Measurements from ENCODE around the gene HTT. TPM values are rescaled to one million over a fixed set of nuclear protein-coding genes. Genes with fewer than 3 reads are reported as not detected.
"Not testable (repeated sequence)": the region's sequence is repeated elsewhere in the genome, so short reads cannot be mapped to it uniquely, and the experiment has no call there.

Gene HTT
- total and polyA plus RNA-seq, 9 donors, result 13.3 to 63.2 (median 38.6) TPM

- intact Hi-C loops (cut with DNase I), result no loop called here
- no peak for DNase-seq
- WGBS, 3 donors, result 69 to 80% (median 76%) methylated on average over 22 of the region's 22 CpGs
- TF ChIP-seq, protein P1, sequence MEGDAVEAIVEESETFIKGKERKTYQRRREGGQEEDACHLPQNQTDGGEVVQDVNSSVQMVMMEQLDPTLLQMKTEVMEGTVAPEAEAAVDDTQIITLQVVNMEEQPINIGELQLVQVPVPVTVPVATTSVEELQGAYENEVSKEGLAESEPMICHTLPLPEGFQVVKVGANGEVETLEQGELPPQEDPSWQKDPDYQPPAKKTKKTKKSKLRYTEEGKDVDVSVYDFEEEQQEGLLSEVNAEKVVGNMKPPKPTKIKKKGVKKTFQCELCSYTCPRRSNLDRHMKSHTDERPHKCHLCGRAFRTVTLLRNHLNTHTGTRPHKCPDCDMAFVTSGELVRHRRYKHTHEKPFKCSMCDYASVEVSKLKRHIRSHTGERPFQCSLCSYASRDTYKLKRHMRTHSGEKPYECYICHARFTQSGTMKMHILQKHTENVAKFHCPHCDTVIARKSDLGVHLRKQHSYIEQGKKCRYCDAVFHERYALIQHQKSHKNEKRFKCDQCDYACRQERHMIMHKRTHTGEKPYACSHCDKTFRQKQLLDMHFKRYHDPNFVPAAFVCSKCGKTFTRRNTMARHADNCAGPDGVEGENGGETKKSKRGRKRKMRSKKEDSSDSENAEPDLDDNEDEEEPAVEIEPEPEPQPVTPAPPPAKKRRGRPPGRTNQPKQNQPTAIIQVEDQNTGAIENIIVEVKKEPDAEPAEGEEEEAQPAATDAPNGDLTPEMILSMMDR (IDR thresholded peaks at IDR 0.05), result no peak
- no peak for TF ChIP-seq POLR2A (IDR thresholded peaks at IDR 0.05)
- no peak for TF ChIP-seq EP300 (IDR thresholded peaks at IDR 0.05)
- no peak overlapping the region for H3K4me3 ChIP-seq
- H3K4me1 ChIP-seq (ENCODE audit: insufficient read depth), result peaks cover 7% of the 10 kb centered on the region
- H3K36me3 ChIP-seq, result no peaks in the 10 kb centered on the region
- no peaks in the 10 kb centered on the region for H3K27me3 ChIP-seq
- no peak overlapping the region for H3K27ac ChIP-seq
- no peaks in the 10 kb centered on the region for H3K9me3 ChIP-seq
These were observed 29.3 kb upstream of the HTT start for GRCh38 chr4:3044870-3045819.

- Histone ChIP-seq H3K4me3 (no peak overlapping the region), H3K4me1 (ENCODE audit: insufficient read depth) (peaks cover 2% of the 10 kb centered on the region), H3K27me3 (no peaks in the 10 kb centered on the region), H3K9me3 (no peaks in the 10 kb centered on the region), H3K36me3 (no peaks in the 10 kb centered on the region), H3K27ac (no peak overlapping the region)
- 73 to 82% (median 75%) methylated on average over 7 of the region's 7 CpGs for WGBS, 3 donors
- no peak for DNase-seq
- TF ChIP-seq POLR2A (IDR thresholded peaks at IDR 0.05) (no peak), EP300 (IDR thresholded peaks at IDR 0.05) (no peak)
- TF ChIP-seq, protein P1 (IDR thresholded peaks at IDR 0.05), result no peak
- intact Hi-C loops (cut with DNase I), result no loop called here
These were observed 28.3 kb upstream of the HTT start for GRCh38 chr4:3046162-3046561.

DNA sequence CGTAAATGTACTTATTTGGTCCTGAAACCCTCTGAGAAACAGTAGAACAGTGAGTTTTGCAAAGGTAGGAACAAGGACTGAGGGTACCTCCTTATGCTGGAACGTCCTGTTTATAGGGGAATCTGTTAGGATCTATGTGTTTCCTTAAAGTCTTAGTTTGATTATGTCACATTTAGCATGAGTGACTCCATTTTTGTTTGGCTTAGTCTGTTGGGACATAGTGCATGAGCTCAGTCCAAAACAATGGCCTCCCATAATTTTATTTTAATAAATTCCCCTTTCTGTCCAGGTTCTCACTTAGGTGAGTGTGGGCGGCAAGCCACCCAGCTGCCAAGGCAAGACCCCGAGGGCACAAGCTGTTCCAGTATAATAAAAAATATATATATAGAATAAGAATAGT lies 27.9 kb upstream of the HTT start:
- Histone ChIP-seq H3K9me3 (no peaks in the 10 kb centered on the region), H3K4me3 (no peak overlapping the region), H3K4me1 (ENCODE audit: insufficient read depth) (no peaks in the 10 kb centered on the region), H3K27me3 (no peaks in the 10 kb centered on the region), H3K36me3 (no peaks in the 10 kb centered on the region), H3K27ac (no peak overlapping the region)
- intact Hi-C loops (cut with DNase I), result no loop called here
- no peak for DNase-seq
- TF ChIP-seq POLR2A (IDR thresholded peaks at IDR 0.05) (no peak), EP300 (IDR thresholded peaks at IDR 0.05) (no peak)
- TF ChIP-seq, protein P1 (IDR thresholded peaks at IDR 0.05), result no peak
- 79 to 83% (median 80%) methylated on average over 4 of the region's 4 CpGs for WGBS, 3 donors

GRCh38 chr4:3047464-3048286 lies 26.8 kb upstream of the HTT start:
- Histone ChIP-seq H3K4me3 (no peak overlapping the region), H3K9me3 (no peaks in the 10 kb centered on the region), H3K36me3 (no peaks in the 10 kb centered on the region), H3K27ac (no peak overlapping the region), H3K27me3 (no peaks in the 10 kb centered on the region), H3K4me1 (ENCODE audit: insufficient read depth) (no peaks in the 10 kb centered on the region)
- peak; percentile 43 to 69 (median 66) for DNase-seq
- WGBS, 3 donors, result 54 to 60% (median 58%) methylated on average over 20 of the region's 20 CpGs
- intact Hi-C loops (cut with DNase I), result no loop called here
- no peak for TF ChIP-seq POLR2A (IDR thresholded peaks at IDR 0.05)
- TF ChIP-seq, protein P1 (IDR thresholded peaks at IDR 0.05), result peak; percentile 23 to 53 (median 39)

DNA sequence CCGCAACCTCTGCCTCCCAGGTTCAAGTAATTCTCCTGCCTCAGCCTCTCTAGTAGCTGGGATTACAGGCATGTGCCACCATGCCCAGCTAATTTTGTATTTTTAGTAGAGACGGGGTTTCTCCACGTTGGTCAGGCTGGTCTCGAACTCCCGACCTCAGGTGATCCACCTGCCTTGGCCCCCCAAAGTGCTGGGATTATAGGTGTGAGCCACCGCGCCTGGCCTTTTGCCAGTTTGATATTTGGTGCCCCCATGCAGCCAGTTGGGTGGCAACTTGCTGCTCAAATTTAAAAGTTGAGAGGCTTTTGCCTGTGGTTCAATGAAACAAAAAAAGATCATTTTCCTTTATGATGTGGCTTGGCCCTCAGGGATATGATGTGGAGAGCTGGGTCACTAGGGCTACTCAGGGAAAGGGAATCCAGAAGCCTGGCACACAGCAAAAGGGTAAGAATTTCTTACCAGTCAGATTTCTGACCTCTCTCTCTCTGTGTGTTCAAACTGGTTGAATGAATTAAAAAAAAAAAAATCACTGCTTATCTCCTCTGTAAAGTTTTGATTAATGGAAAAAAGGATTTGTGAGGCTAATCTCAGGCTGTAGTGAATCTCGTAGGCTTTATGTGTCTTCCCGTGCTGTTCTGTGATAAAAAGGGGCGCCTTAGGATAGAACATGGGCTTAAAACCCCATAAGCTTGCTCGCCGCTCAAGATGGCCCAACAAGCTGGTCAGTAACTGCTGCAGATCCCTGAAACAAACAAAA lies 23.2 kb upstream of the HTT start:
- 81 to 85% (median 83%) methylated on average over 12 of the region's 12 CpGs for WGBS, 3 donors
- H3K36me3 ChIP-seq; H3K27ac ChIP-seq; H3K4me3 ChIP-seq; H3K4me1 ChIP-seq (ENCODE audit: insufficient read depth); DNase-seq; H3K9me3 ChIP-seq; H3K27me3 ChIP-seq; intact Hi-C loops (cut with DNase I): not testable (repeated sequence)
